Ishikawa (cell line): Measurements from ENCODE around the gene IPO13.
A peak's percentile ranks its signal among the peaks of the same experiment; 100 is the strongest.

Experiments
- CEBPB ChIP-seq: IDR thresholded peaks from 2 replicates; pipeline ENCODE4 v1.6.1; 2012
- CREB1 ChIP-seq: IDR thresholded peaks from 2 replicates; pipeline ENCODE4 v1.6.1; 2012; ENCODE audit warnings: low read depth
- EGR1 ChIP-seq: IDR thresholded peaks from 2 replicates; pipeline ENCODE4 v1.6.1; 2012
- EP300 ChIP-seq: IDR thresholded peaks from 2 replicates; pipeline ENCODE4 v1.6.1; 2012; ENCODE audit warnings: borderline replicate concordance
- FOXM1 ChIP-seq: IDR thresholded peaks from 2 replicates; pipeline ENCODE4 v1.6.1; 2012; ENCODE audit warnings: low read depth, borderline replicate concordance
- NFIC ChIP-seq: IDR thresholded peaks from 2 replicates; pipeline ENCODE4 v1.6.1; 2012
- RAD21 ChIP-seq: IDR thresholded peaks from 2 replicates; pipeline ENCODE4 v1.6.1; 2012; ENCODE audit warnings: low read depth
- TAF1 ChIP-seq: IDR thresholded peaks from 2 replicates; pipeline ENCODE4 v1.6.1; 2012; ENCODE audit warnings: low read depth, mild to moderate bottlenecking
- TCF12 ChIP-seq: IDR thresholded peaks from 2 replicates; pipeline ENCODE4 v1.6.1; 2012; ENCODE audit warnings: low read depth
- TEAD4 ChIP-seq: IDR thresholded peaks from 2 replicates; pipeline ENCODE4 v1.6.1; 2012
- YY1 ChIP-seq: IDR thresholded peaks from 2 replicates; pipeline ENCODE4 v1.6.1; 2012; ENCODE audit warnings: low read depth
- ZBTB7A ChIP-seq: IDR thresholded peaks from 2 replicates; pipeline ENCODE4 v1.6.1; 2012; ENCODE audit warnings: low read depth
- TF ChIP-seq, protein P1 (sequence below): IDR thresholded peaks from 2 replicates; pipeline ENCODE4 v1.6.1; 2012
- TF ChIP-seq, protein P2 (sequence below): IDR thresholded peaks from 2 replicates; pipeline ENCODE4 v1.6.1; 2012
- TF ChIP-seq, protein P3 (sequence below): IDR thresholded peaks from 2 replicates; pipeline ENCODE4 v1.6.1; 2012; ENCODE audit warnings: low read depth, mild to moderate bottlenecking

IPO13 gene

DNA sequence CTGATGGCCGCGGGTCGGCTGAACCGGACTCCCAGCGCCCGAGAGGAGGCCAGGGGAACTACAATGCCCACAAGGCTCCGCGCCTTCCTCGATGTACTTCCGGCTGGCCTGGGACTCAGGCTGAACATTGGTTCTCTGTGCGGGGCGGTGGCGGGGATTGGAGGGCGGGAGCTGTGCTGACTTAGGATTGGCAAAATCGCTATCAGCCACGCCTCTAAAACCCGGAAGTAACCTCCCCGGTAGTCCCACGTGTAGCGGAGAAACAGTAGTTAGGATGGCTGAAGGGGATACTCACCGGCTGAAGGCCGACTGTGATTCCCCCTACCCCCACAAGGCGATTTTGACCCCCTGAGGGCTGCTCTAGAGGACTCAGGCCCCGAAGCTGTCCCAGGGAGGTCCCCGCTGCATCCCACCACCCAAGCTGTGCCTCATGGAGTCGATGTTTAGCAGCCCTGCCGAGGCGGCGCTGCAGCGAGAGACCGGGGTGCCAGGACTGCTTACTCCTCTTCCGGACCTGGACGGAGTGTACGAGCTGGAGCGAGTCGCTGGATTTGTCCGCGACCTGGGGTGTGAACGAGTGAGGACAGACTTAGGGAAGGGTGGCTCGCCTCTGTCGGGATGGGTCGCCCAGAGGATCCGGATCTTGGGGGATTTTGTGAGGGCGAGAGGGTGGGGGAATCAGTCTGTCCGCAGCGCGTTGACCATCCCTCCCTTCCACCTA, 23.2 kb downstream of the IPO13 start, which contains the start of gene DPH2:
Gene DPH2, plus strand, starts transcription at position 265 of the 721 bp plus-strand sequence. Its CDS starts 166 bp downstream, at position 431.
- peak; percentile 58 for TF ChIP-seq YY1
- peak; percentile 36 for TF ChIP-seq TAF1
- TF ChIP-seq, protein P1, sequence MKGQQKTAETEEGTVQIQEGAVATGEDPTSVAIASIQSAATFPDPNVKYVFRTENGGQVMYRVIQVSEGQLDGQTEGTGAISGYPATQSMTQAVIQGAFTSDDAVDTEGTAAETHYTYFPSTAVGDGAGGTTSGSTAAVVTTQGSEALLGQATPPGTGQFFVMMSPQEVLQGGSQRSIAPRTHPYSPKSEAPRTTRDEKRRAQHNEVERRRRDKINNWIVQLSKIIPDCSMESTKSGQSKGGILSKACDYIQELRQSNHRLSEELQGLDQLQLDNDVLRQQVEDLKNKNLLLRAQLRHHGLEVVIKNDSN: peak; percentile 91
- no peak for TF ChIP-seq RAD21
- TF ChIP-seq, protein P2, sequence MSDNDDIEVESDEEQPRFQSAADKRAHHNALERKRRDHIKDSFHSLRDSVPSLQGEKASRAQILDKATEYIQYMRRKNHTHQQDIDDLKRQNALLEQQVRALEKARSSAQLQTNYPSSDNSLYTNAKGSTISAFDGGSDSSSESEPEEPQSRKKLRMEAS: peak; percentile 94

DNA sequence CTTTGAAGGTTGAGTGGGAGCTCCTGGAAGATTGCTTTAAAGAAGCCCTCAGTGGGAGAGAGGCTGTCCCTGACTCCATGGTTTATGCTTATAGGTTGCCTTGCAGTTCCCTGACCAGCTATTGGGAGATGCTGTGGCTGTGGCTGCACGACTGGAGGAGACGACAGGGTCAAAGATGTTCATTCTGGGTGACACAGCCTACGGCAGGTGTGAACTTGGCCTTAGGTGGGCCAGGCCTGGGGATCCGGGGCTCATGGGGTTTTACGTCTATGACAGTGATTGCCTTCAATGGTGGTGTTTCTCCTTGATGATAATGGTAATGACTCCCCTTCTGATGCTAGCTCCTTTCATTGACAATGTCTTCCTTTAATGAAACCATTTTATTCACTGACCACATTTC, 23.8 kb downstream of the IPO13 start:
- no peak for TF ChIP-seq EP300

DNA sequence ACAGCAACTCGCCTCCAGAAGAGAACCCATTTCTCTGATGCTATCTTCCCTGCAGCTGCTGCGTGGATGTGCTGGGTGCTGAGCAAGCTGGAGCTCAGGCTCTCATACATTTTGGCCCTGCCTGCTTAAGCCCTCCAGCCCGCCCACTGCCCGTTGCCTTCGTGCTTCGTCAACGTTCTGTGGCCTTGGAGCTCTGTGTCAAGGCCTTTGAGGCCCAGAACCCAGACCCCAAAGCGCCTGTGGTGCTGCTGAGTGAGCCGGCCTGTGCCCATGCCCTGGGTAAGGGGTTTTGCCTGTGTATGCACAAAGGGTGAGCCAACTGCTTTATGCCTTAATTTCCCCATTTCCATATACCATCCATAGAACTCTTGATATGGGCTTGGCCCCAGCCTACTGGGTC, 24.2 kb downstream of the IPO13 start:
- TF ChIP-seq, protein P2: no peak

DNA sequence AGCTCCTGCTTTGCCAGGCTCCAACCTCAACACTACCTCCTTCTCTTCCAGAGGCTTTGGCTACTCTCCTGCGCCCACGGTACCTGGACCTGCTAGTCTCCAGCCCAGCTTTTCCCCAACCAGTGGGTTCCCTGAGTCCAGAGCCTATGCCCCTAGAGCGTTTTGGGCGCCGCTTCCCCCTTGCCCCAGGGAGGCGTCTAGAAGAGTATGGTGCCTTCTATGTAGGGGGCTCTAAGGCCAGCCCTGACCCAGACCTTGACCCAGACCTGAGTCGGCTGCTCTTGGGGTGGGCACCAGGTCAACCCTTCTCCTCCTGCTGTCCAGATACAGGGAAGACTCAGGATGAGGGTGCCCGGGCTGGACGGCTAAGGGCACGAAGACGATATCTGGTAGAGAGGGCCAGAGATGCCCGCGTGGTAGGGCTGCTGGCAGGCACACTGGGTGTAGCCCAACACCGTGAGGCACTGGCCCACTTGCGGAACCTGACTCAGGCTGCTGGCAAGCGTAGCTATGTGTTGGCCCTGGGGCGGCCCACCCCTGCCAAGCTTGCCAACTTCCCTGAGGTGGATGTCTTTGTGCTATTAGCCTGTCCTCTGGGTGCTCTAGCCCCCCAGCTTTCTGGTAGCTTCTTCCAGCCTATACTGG, 24.7 kb downstream of the IPO13 start:
- TF ChIP-seq RAD21 (no peak), YY1 (no peak), TAF1 (no peak), ZBTB7A (no peak), NFIC (no peak), CEBPB (no peak), EGR1 (no peak), TCF12 (no peak), EP300 (no peak), CREB1 (no peak), FOXM1 (no peak), TEAD4 (no peak)
- TF ChIP-seq, protein P1: no peak
- TF ChIP-seq, protein P3, sequence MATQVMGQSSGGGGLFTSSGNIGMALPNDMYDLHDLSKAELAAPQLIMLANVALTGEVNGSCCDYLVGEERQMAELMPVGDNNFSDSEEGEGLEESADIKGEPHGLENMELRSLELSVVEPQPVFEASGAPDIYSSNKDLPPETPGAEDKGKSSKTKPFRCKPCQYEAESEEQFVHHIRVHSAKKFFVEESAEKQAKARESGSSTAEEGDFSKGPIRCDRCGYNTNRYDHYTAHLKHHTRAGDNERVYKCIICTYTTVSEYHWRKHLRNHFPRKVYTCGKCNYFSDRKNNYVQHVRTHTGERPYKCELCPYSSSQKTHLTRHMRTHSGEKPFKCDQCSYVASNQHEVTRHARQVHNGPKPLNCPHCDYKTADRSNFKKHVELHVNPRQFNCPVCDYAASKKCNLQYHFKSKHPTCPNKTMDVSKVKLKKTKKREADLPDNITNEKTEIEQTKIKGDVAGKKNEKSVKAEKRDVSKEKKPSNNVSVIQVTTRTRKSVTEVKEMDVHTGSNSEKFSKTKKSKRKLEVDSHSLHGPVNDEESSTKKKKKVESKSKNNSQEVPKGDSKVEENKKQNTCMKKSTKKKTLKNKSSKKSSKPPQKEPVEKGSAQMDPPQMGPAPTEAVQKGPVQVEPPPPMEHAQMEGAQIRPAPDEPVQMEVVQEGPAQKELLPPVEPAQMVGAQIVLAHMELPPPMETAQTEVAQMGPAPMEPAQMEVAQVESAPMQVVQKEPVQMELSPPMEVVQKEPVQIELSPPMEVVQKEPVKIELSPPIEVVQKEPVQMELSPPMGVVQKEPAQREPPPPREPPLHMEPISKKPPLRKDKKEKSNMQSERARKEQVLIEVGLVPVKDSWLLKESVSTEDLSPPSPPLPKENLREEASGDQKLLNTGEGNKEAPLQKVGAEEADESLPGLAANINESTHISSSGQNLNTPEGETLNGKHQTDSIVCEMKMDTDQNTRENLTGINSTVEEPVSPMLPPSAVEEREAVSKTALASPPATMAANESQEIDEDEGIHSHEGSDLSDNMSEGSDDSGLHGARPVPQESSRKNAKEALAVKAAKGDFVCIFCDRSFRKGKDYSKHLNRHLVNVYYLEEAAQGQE: no peak
- TF ChIP-seq, protein P2: no peak

DNA sequence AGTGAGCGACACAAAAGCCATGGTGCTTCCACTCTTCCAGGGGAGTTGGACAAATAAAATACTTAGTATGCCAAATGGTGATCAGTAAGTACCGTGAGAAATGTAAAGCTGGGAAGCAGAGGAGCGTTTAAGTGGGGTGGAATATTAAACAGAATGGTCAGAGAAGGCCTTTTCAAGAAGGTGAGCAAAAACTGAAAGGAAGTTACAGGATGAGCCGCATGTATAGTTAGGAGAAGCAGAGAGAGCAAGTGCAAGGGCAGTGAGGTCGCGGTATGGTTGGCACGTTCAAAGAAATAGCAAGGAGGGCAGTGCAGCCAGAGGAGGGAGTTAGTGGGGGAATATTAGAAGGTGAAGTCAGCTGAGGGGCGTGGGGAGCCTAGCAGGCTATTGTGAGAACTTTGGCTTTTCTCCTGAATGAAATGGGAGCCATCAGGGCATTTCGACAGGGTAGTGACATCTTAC, 27.3 kb downstream of the IPO13 start:
- TF ChIP-seq RAD21 (no peak), TEAD4 (no peak), NFIC (no peak), TAF1 (no peak), EP300 (no peak), TCF12 (no peak), YY1 (no peak), CREB1 (no peak), EGR1 (no peak), ZBTB7A (no peak), FOXM1 (no peak), CEBPB (no peak)
- TF ChIP-seq, protein P2: no peak
- TF ChIP-seq, protein P1: no peak
- TF ChIP-seq, protein P3: no peak
